HEK293 (cell line): ENCODE measurements around the gene SLC2A11.

Source experiments
- ZBTB17 ChIP-seq: fragments of 450-650 bp; formaldehyde crosslinking; IDR thresholded peaks from 2 replicates; pipeline ENCODE4 v1.5.1; 2016; ENCODE audit warnings: missing biosample characterization, missing genetic modification characterization
- ZNF140 ChIP-seq: fragments of 450-650 bp; formaldehyde crosslinking; IDR thresholded peaks from 2 replicates; pipeline ENCODE4 v1.5.1; 2016; ENCODE audit warnings: missing biosample characterization, missing genetic modification characterization
- ZNF747 ChIP-seq: fragments of 450-650 bp; formaldehyde crosslinking; IDR thresholded peaks from 2 replicates; pipeline ENCODE4 v1.5.1; 2016; ENCODE audit warnings: missing biosample characterization, missing genetic modification characterization
- ZNF843 ChIP-seq: fragments of 450-650 bp; formaldehyde crosslinking; IDR thresholded peaks from 2 replicates; pipeline ENCODE4 v1.5.1; 2016; ENCODE audit warnings: missing biosample characterization, missing genetic modification characterization
- TF ChIP-seq, protein P1 (sequence below): fragments of 450-650 bp; formaldehyde crosslinking; IDR thresholded peaks from 2 replicates; pipeline ENCODE4; 2016; ENCODE audit warnings: missing biosample characterization, missing genetic modification characterization
- TF ChIP-seq, protein P2 (sequence below): fragments of 450-650 bp; formaldehyde crosslinking; IDR thresholded peaks from 2 replicates; pipeline ENCODE4 v1.5.1; 2016; ENCODE audit warnings: missing biosample characterization, missing genetic modification characterization

DNA sequence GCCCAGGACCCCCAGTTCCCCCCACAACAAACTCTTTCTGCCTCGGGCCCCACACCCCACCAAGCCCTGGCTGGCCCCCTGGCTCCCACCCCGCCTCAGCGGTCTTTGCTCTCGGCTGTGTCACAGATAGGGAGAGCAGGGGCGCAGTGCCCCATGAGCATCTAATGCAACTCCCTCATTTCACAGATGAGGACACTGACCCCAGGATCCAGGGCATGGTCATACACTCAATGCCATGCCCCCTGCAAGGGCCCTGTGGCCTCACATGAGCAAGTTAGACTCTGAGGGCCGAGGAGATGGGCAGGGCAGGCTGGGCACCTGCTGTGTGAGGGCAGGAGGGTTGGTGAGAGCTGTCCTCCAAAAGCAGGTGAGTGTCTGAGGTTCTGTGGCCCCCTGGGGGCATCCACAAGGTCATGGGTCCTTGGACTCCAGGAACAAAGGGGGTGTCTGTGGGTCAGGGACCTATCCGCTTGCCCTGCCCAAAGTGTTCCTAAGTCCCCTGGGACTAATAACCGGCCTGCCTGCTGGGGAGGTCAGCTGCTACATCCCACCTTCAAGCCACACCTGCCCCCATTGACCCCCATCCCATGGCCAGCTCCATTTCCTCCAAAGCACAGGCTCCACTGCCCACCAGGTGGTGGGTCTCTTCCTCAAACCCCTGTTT lies 39.0 kb downstream of the SLC2A11 start:
- TF ChIP-seq, protein P1, sequence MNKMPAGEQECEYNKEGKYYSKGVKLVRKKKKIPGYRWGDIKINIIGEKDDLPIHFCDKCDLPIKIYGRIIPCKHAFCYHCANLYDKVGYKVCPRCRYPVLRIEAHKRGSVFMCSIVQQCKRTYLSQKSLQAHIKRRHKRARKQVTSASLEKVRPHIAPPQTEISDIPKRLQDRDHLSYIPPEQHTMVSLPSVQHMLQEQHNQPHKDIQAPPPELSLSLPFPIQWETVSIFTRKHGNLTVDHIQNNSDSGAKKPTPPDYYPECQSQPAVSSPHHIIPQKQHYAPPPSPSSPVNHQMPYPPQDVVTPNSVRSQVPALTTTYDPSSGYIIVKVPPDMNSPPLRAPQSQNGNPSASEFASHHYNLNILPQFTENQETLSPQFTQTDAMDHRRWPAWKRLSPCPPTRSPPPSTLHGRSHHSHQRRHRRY (tag by site-specific recombination): no peak
- TF ChIP-seq ZNF747 (tag by site-specific recombination): no peak
- no peak for TF ChIP-seq ZBTB17
- TF ChIP-seq, protein P2, sequence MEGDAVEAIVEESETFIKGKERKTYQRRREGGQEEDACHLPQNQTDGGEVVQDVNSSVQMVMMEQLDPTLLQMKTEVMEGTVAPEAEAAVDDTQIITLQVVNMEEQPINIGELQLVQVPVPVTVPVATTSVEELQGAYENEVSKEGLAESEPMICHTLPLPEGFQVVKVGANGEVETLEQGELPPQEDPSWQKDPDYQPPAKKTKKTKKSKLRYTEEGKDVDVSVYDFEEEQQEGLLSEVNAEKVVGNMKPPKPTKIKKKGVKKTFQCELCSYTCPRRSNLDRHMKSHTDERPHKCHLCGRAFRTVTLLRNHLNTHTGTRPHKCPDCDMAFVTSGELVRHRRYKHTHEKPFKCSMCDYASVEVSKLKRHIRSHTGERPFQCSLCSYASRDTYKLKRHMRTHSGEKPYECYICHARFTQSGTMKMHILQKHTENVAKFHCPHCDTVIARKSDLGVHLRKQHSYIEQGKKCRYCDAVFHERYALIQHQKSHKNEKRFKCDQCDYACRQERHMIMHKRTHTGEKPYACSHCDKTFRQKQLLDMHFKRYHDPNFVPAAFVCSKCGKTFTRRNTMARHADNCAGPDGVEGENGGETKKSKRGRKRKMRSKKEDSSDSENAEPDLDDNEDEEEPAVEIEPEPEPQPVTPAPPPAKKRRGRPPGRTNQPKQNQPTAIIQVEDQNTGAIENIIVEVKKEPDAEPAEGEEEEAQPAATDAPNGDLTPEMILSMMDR: no peak
- TF ChIP-seq ZNF843 (tag by site-specific recombination): no peak
- no peak for TF ChIP-seq ZNF140 (tag by site-specific recombination)
